Activated CD8-positive, alpha-beta T cell treated with anti-CD3 and anti-CD28 coated beads, Interleukin-2, amount 10 ng/mL, durations not matched to agents 7 days and 5 days (primary cell): ENCODE data around the gene PIGBOS1. TPM values are rescaled to one million over a fixed set of nuclear protein-coding genes. Genes with fewer than 3 reads are reported as not detected.
"Not testable (repeated sequence)": the region's sequence is repeated elsewhere in the genome, so short reads cannot be mapped to it uniquely, and the experiment has no call there.

Experiments
- ATAC-seq: fragments of 150-1000 bp; cut with Tn5 transposase; one replicate; pipeline ENCODE4 v1.10.0; 2021; ENCODE audit warnings: moderate library complexity
- CTCF ChIA-PET: fragments of 350-600 bp; sonication (Branson Sonifier 250); formaldehyde crosslinking; loops from one replicate; lab custom pipeline; 2021; ENCODE audit warnings: antibody characterized with exemption; lab: Charles Lee
- POLR2A ChIA-PET: fragments of 350-600 bp; sonication (Branson Sonifier 250); formaldehyde crosslinking; loops from one replicate; lab custom pipeline; 2021; ENCODE audit warnings: antibody characterized with exemption; lab: Charles Lee
- DNase-seq: peaks from one replicate; pipeline ENCODE4 v3.0.0-alpha.2; 2020
- H3K27ac Mint-ChIP-seq: one replicate; pipeline ENCODE4 v1.8.0; 2021; ENCODE audit warnings: mild to moderate bottlenecking, mixed read lengths
- H3K27me3 Mint-ChIP-seq: one replicate; pipeline ENCODE4 v1.8.0; 2021; ENCODE audit warnings: low read depth, mixed read lengths
- H3K36me3 Mint-ChIP-seq: one replicate; pipeline ENCODE4 v1.8.0; 2021; ENCODE audit warnings: low read depth, mixed read lengths
- H3K4me1 Mint-ChIP-seq: one replicate; pipeline ENCODE4 v1.8.0; 2021; ENCODE audit warnings: low read depth, mixed read lengths
- H3K4me3 Mint-ChIP-seq: one replicate; pipeline ENCODE4 v1.8.0; 2021; ENCODE audit warnings: mild to moderate bottlenecking, mixed read lengths
- H3K9me3 Mint-ChIP-seq: one replicate; pipeline ENCODE4 v1.8.0; 2022; ENCODE audit warnings: mixed read lengths; ENCODE audit not compliant: insufficient read depth
- total RNA-seq, 2 experiments: library from RNA; stranded (reverse); gene quantifications; one replicate each; pipeline ENCODE4 v1.2.3, GENCODE V29; 2021

PIGBOS1 gene
- total RNA-seq, 2 experiments from 2014 or later = 8.9 to 12.2 TPM

GRCh38 chr15:55290528-55291057 lies 28.3 kb downstream of the PIGBOS1 start:
- no peaks in the 10 kb centered on the region for H3K27me3 Mint-ChIP-seq
- ChIA-PET CTCF (interaction anchor here (0.6 to 3.1 kb wide), 20 partner anchors 10 to 182 kb away, joined by 3 to 77 read pairs (median 4); partner anchors contain the start of genes CCPG1, PIERCE2, PIGB and PIGBOS1), POLR2A (interaction anchor here (0.7 to 1.5 kb wide), 3 partner anchors 69 to 93 kb away, joined by 3 to 7 read pairs (median 3); partner anchors contain the start of gene RSL24D1)
- ATAC-seq (peak; percentile 78), DNase-seq (peak; percentile 89)
- H3K9me3 Mint-ChIP-seq = no peaks in the 10 kb centered on the region
- H3K4me3 Mint-ChIP-seq = peak overlapping the region; percentile 86
- H3K36me3 Mint-ChIP-seq = peaks cover 30% of the 10 kb centered on the region
- peak overlapping the region; percentile 86 for H3K27ac Mint-ChIP-seq
- H3K4me1 Mint-ChIP-seq = peaks cover 33% of the 10 kb centered on the region

GRCh38 chr15:55289746-55290527 lies 29.0 kb downstream of the PIGBOS1 start, which contains the start of gene RAB27A:
Gene RAB27A, minus strand, starts transcription at chr15:55289813. Its CDS starts 54,879 bp downstream, at chr15:55234934.
- DNase-seq = peak; percentile 85
- ChIA-PET POLR2A (interaction anchor here (1.3 to 1.5 kb wide), 2 partner anchors 76 to 93 kb away, joined by 3 to 7 read pairs; partner anchors contain the start of gene RSL24D1), CTCF (interaction anchor here (0.7 to 3.1 kb wide), 10 partner anchors 23 to 181 kb away, joined by 3 to 77 read pairs (median 4); partner anchors contain the start of genes PIGB and PIGBOS1)
- peak within 1 kb of the TSS; percentile 86 for H3K27ac Mint-ChIP-seq
- peaks cover 39% of the 10 kb centered on the region for H3K4me1 Mint-ChIP-seq
- H3K9me3 Mint-ChIP-seq = no peaks in the 10 kb centered on the region
- H3K27me3 Mint-ChIP-seq = no peaks in the 10 kb centered on the region
- peak; percentile 74 for ATAC-seq
- H3K36me3 Mint-ChIP-seq = peaks cover 35% of the 10 kb centered on the region
- H3K4me3 Mint-ChIP-seq = peak within 1 kb of the TSS; percentile 86

GRCh38 chr15:55289011-55289745 lies 29.7 kb downstream of the PIGBOS1 start:
- CTCF ChIA-PET = interaction anchor here (1.0 to 2.4 kb wide), 3 partner anchors 20 to 71 kb away, joined by 3 to 21 read pairs (median 5); no protein-coding TSS in a partner anchor
- peak; percentile 55 for DNase-seq
- H3K27me3 Mint-ChIP-seq = no peaks in the 10 kb centered on the region
- POLR2A ChIA-PET = interaction anchor here (0.9 kb wide), 1 partner anchor 21 kb away, joined by 3 read pairs; no protein-coding TSS in a partner anchor
- peak overlapping the region; percentile 86 for H3K27ac Mint-ChIP-seq
- peaks cover 38% of the 10 kb centered on the region for H3K36me3 Mint-ChIP-seq
- H3K4me3 Mint-ChIP-seq = peak overlapping the region; percentile 86
- ATAC-seq = peak; percentile 20
- H3K9me3 Mint-ChIP-seq = no peaks in the 10 kb centered on the region
- H3K4me1 Mint-ChIP-seq = peaks cover 47% of the 10 kb centered on the region

GRCh38 chr15:55288006-55288717 lies 30.8 kb downstream of the PIGBOS1 start:
- H3K4me1 Mint-ChIP-seq = peaks cover 56% of the 10 kb centered on the region
- DNase-seq (no peak), ATAC-seq (no peak)
- peaks cover 44% of the 10 kb centered on the region for H3K36me3 Mint-ChIP-seq
- peak overlapping the region; percentile 83 for H3K27ac Mint-ChIP-seq
- H3K4me3 Mint-ChIP-seq = peak overlapping the region; percentile 86
- no peaks in the 10 kb centered on the region for H3K27me3 Mint-ChIP-seq
- no peaks in the 10 kb centered on the region for H3K9me3 Mint-ChIP-seq
- ChIA-PET POLR2A (interaction anchor here (0.7 to 1.4 kb wide), 6 partner anchors 9 to 70 kb away, joined by 3 to 5 read pairs (median 3); partner anchors contain the start of genes PIGB and PIGBOS1), CTCF (interaction anchor here (0.9 to 2.4 kb wide), 5 partner anchors 19 to 91 kb away, joined by 3 to 21 read pairs (median 4); partner anchors contain the start of gene RSL24D1)

- peak overlapping the region; percentile 86 for H3K4me3 Mint-ChIP-seq
- peak overlapping the region; percentile 39 for H3K27ac Mint-ChIP-seq
- DNase-seq, H3K27me3 Mint-ChIP-seq, ATAC-seq, H3K9me3 Mint-ChIP-seq: not testable (repeated sequence)
- POLR2A ChIA-PET = interaction anchor here (1.0 to 1.4 kb wide), 3 partner anchors 15 to 66 kb away, joined by 3 to 5 read pairs (median 3); partner anchors contain the start of genes PIGB and PIGBOS1
- peaks cover 72% of the 10 kb centered on the region for H3K4me1 Mint-ChIP-seq
- CTCF ChIA-PET = interaction anchor here (1.0 kb wide), 1 partner anchor 14 kb away, joined by 3 read pairs; no protein-coding TSS in a partner anchor
- H3K36me3 Mint-ChIP-seq = peaks cover 57% of the 10 kb centered on the region
Measured at GRCh38 chr15:55286442-55287189, 32.3 kb downstream of the PIGBOS1 start.

- DNase-seq (no peak), ATAC-seq (no peak)
- ChIA-PET POLR2A (no interaction called here), CTCF (interaction anchor here (0.9 to 1.2 kb wide), 2 partner anchors 34 to 66 kb away, joined by 3 to 4 read pairs; no protein-coding TSS in a partner anchor)
- Mint-ChIP-seq H3K27ac (peak overlapping the region; percentile 3), H3K9me3 (no peaks in the 10 kb centered on the region), H3K4me1 (peaks cover 89% of the 10 kb centered on the region), H3K36me3 (peaks cover 74% of the 10 kb centered on the region), H3K27me3 (no peaks in the 10 kb centered on the region), H3K4me3 (peak overlapping the region; percentile 21)
Measured at GRCh38 chr15:55284426-55284825, 34.5 kb downstream of the PIGBOS1 start.

GRCh38 chr15:55283379-55284147 lies 35.4 kb downstream of the PIGBOS1 start:
- peak overlapping the region; percentile 38 for H3K4me3 Mint-ChIP-seq
- ChIA-PET CTCF (interaction anchor here (1.2 to 2.5 kb wide), 2 partner anchors 33 to 65 kb away, joined by 3 to 11 read pairs; no protein-coding TSS in a partner anchor), POLR2A (interaction anchor here (0.6 to 1.8 kb wide), 2 partner anchors 33 to 66 kb away, joined by 3 to 8 read pairs; no protein-coding TSS in a partner anchor)
- peaks cover 96% of the 10 kb centered on the region for H3K4me1 Mint-ChIP-seq
- no peaks in the 10 kb centered on the region for H3K27me3 Mint-ChIP-seq
- peaks cover 76% of the 10 kb centered on the region for H3K36me3 Mint-ChIP-seq
- ATAC-seq (no peak), DNase-seq (no peak)
- no peaks in the 10 kb centered on the region for H3K9me3 Mint-ChIP-seq
- H3K27ac Mint-ChIP-seq = peak overlapping the region; percentile 97

GRCh38 chr15:55282284-55282833 lies 36.6 kb downstream of the PIGBOS1 start:
- POLR2A ChIA-PET = interaction anchor here (1.0 to 4.2 kb wide), 3 partner anchors 15 to 61 kb away, joined by 3 to 24 read pairs (median 8); no protein-coding TSS in a partner anchor
- peaks cover 95% of the 10 kb centered on the region for H3K4me1 Mint-ChIP-seq
- H3K27me3 Mint-ChIP-seq = no peaks in the 10 kb centered on the region
- peak overlapping the region; percentile 49 for H3K4me3 Mint-ChIP-seq
- no peaks in the 10 kb centered on the region for H3K9me3 Mint-ChIP-seq
- DNase-seq = peak; percentile 40
- H3K36me3 Mint-ChIP-seq = peaks cover 73% of the 10 kb centered on the region
- H3K27ac Mint-ChIP-seq = peak overlapping the region; percentile 97
- CTCF ChIA-PET = interaction anchor here (0.9 to 2.5 kb wide), 13 partner anchors 10 to 66 kb away, joined by 3 to 11 read pairs (median 5); no protein-coding TSS in a partner anchor
- peak; percentile 16 for ATAC-seq
